Measurements from ENCODE around the gene PPM1J. TPM values are rescaled to one million over a fixed set of nuclear protein-coding genes. Genes with fewer than 3 reads are reported as not detected.

Gene PPM1J
- total RNA-seq, 1 donor from 2014 or later = 1.6 TPM

GRCh38 chr1:112697781-112698201, 17.3 kb downstream of the PPM1J start:
- Mint-ChIP-seq H3K4me1 (ENCODE audit: unreplicated experiment) (peaks cover 42% of the 10 kb centered on the region), H3K4me3 (ENCODE audit: unreplicated experiment) (no peak overlapping the region), H3K27me3 (ENCODE audit: unreplicated experiment) (peaks cover 25% of the 10 kb centered on the region), H3K9me3 (ENCODE audit: unreplicated experiment) (no peaks in the 10 kb centered on the region), H3K36me3 (ENCODE audit: low read depth, unreplicated experiment) (peaks cover 36% of the 10 kb centered on the region), H3K27ac (ENCODE audit: unreplicated experiment) (no peak overlapping the region)
- no peak for TF ChIP-seq CTCF (IDR thresholded peaks at IDR 0.05; ENCODE audit: unreplicated experiment)
- DNase-seq (ENCODE audit: low spot score) = no peak

GRCh38 chr1:112696578-112697314, 18.4 kb downstream of the PPM1J start:
- TF ChIP-seq CTCF (IDR thresholded peaks at IDR 0.05; ENCODE audit: unreplicated experiment) = no peak
- Mint-ChIP-seq H3K4me1 (ENCODE audit: unreplicated experiment) (peaks cover 32% of the 10 kb centered on the region), H3K27ac (ENCODE audit: unreplicated experiment) (no peak overlapping the region), H3K9me3 (ENCODE audit: unreplicated experiment) (no peaks in the 10 kb centered on the region), H3K27me3 (ENCODE audit: unreplicated experiment) (peaks cover 20% of the 10 kb centered on the region), H3K36me3 (ENCODE audit: low read depth, unreplicated experiment) (peaks cover 26% of the 10 kb centered on the region), H3K4me3 (ENCODE audit: unreplicated experiment) (no peak overlapping the region)
- no peak for DNase-seq (ENCODE audit: low spot score)

GRCh38 chr1:112695276-112695675, 19.9 kb downstream of the PPM1J start:
- no peak for DNase-seq (ENCODE audit: low spot score)
- H3K4me1 Mint-ChIP-seq (ENCODE audit: unreplicated experiment) = peaks cover 19% of the 10 kb centered on the region
- no peaks in the 10 kb centered on the region for H3K9me3 Mint-ChIP-seq (ENCODE audit: unreplicated experiment)
- peaks cover 22% of the 10 kb centered on the region for H3K36me3 Mint-ChIP-seq (ENCODE audit: low read depth, unreplicated experiment)
- no peak overlapping the region for H3K27ac Mint-ChIP-seq (ENCODE audit: unreplicated experiment)
- H3K4me3 Mint-ChIP-seq (ENCODE audit: unreplicated experiment) = no peak overlapping the region
- TF ChIP-seq CTCF (IDR thresholded peaks at IDR 0.05; ENCODE audit: unreplicated experiment) = no peak
- H3K27me3 Mint-ChIP-seq (ENCODE audit: unreplicated experiment) = peaks cover 19% of the 10 kb centered on the region

GRCh38 chr1:112694363-112694929, 20.7 kb downstream of the PPM1J start:
- no peak for TF ChIP-seq CTCF (IDR thresholded peaks at IDR 0.05; ENCODE audit: unreplicated experiment)
- peaks cover 17% of the 10 kb centered on the region for H3K27me3 Mint-ChIP-seq (ENCODE audit: unreplicated experiment)
- peaks cover 19% of the 10 kb centered on the region for H3K36me3 Mint-ChIP-seq (ENCODE audit: low read depth, unreplicated experiment)
- H3K4me1 Mint-ChIP-seq (ENCODE audit: unreplicated experiment) = peaks cover 10% of the 10 kb centered on the region
- H3K9me3 Mint-ChIP-seq (ENCODE audit: unreplicated experiment) = no peaks in the 10 kb centered on the region
- H3K4me3 Mint-ChIP-seq (ENCODE audit: unreplicated experiment) = no peak overlapping the region
- H3K27ac Mint-ChIP-seq (ENCODE audit: unreplicated experiment) = no peak overlapping the region
- DNase-seq (ENCODE audit: low spot score) = no peak

GRCh38 chr1:112693821-112694220, 21.3 kb downstream of the PPM1J start:
- DNase-seq (ENCODE audit: low spot score) = no peak
- Mint-ChIP-seq H3K27me3 (ENCODE audit: unreplicated experiment) (peaks cover 16% of the 10 kb centered on the region), H3K4me1 (ENCODE audit: unreplicated experiment) (peaks cover 4% of the 10 kb centered on the region), H3K27ac (ENCODE audit: unreplicated experiment) (no peak overlapping the region), H3K9me3 (ENCODE audit: unreplicated experiment) (no peaks in the 10 kb centered on the region), H3K36me3 (ENCODE audit: low read depth, unreplicated experiment) (peaks cover 18% of the 10 kb centered on the region), H3K4me3 (ENCODE audit: unreplicated experiment) (no peak overlapping the region)
- TF ChIP-seq CTCF (IDR thresholded peaks at IDR 0.05; ENCODE audit: unreplicated experiment) = no peak

All from endothelial cell (in vitro differentiated cells).